Testis (tissue), 3 donors: Measurements from ENCODE around the gene KL. TPM values are rescaled to one million over a fixed set of nuclear protein-coding genes. Genes with fewer than 3 reads are reported as not detected.

ENCODE experiments used
- DNase-seq: peaks from one replicate; pipeline ENCODE4 v3.0.0-alpha.2; 2019
- H3K27ac ChIP-seq, 2 donors: fragments of 200-600 bp; sonication (generic); one replicate each; pipeline ENCODE4 v1.5.1; 2019
- H3K27me3 ChIP-seq: fragments of 200-600 bp; sonication (generic); one replicate; pipeline ENCODE4 v1.5.1; 2019
- H3K36me3 ChIP-seq: fragments of 200-600 bp; sonication (generic); one replicate; pipeline ENCODE4 v1.5.1; 2017; ENCODE audit warnings: low read depth; ENCODE audit errors: missing control alignments
- H3K4me1 ChIP-seq: fragments of 200-600 bp; sonication (generic); one replicate; pipeline ENCODE4 v1.5.1; 2019
- H3K4me3 ChIP-seq, 2 donors: fragments of 200-600 bp; sonication (generic); one replicate each; pipeline ENCODE4 v1.5.1; 2017 to 2019
- H3K9me3 ChIP-seq: fragments of 200-600 bp; sonication (generic); one replicate; pipeline ENCODE4 v1.5.1; 2017
- CTCF ChIP-seq, 3 experiments: fragments of 450-650 bp in 2 of 3; fragments of 200-600 bp in 1 of 3; sonication (generic) in 1 of 3; IDR thresholded peaks; one replicate each; pipeline ENCODE4 v1.5.1; 2016 to 2019; ENCODE audit warnings: antibody characterized with exemption in 3 of 3, mild to moderate bottlenecking in 2 of 3, moderate library complexity in 1 of 3
- POLR2A ChIP-seq: fragments of 450-650 bp; IDR thresholded peaks from one replicate; pipeline ENCODE4 v1.6.1; 2017; ENCODE audit warnings: antibody characterized with exemption, mild to moderate bottlenecking, moderate library complexity
- WGBS, 2 donors: methylation state at CpG; one replicate each; pipeline ENCODE4 v1.1.5; 2018; 5-methylcytosine and 5-hydroxymethylcytosine counted together
- intact Hi-C: fragments of 100-400 bp; cut with DNase I; formaldehyde crosslinking; loops from one replicate; pipeline ENCODE4 v1.15.1; 2023; ENCODE audit warnings: low total_unique reads
- polyA plus RNA-seq: library from polyadenylated mRNA; stranded (reverse); fragments of 350-450 nt; fragmentation: Illumina TruSeq; extraction: RNeasy Lipid Tissue Mini Kit (QIAGEN cat#74804); gene quantifications from one replicate; pipeline ENCODE4 v1.2.3, GENCODE V29; 2014; ENCODE audit warnings: low read depth, low replicate concordance; ENCODE audit not compliant: insufficient read depth
- total RNA-seq, 2 donors: library from RNA; depleted of rRNA; stranded (reverse); fragments of >200 nt; gene quantifications; one replicate each; pipeline ENCODE4 v1.2.3, GENCODE V29; 2016

KL gene
- total and polyA plus RNA-seq, 3 donors from 2014 or later = 0.81 to 1.6 (median 1.1) TPM

- no peak for DNase-seq
- intact Hi-C loops = no loop called here
- TF ChIP-seq POLR2A (no peak), CTCF (IDR thresholded peaks at IDR 0.05) (no peak)
- Histone ChIP-seq H3K27me3 (no peaks in the 10 kb centered on the region), H3K27ac (peak overlapping the region; percentile 29 to 62), H3K36me3 (peaks cover 3% of the 10 kb centered on the region), H3K4me1 (no peaks in the 10 kb centered on the region), H3K9me3 (no peaks in the 10 kb centered on the region), H3K4me3 (no peak overlapping the region)
- WGBS, 2 donors = 55 to 60% methylated on average over 7 of the region's 7 CpGs
Measured at GRCh38 chr13:32969516-32969941, 46.7 kb upstream of the KL start.

- H3K9me3 ChIP-seq = no peaks in the 10 kb centered on the region
- no peaks in the 10 kb centered on the region for H3K27me3 ChIP-seq
- H3K4me1 ChIP-seq = no peaks in the 10 kb centered on the region
- no peak for DNase-seq
- intact Hi-C loops = no loop called here
- no peak overlapping the region for H3K4me3 ChIP-seq
- TF ChIP-seq POLR2A (no peak), CTCF (IDR thresholded peaks at IDR 0.05) (no peak)
- H3K27ac ChIP-seq = no peak overlapping the region
- WGBS, 2 donors = 86 to 95% methylated on average over 7 of the region's 7 CpGs
- no peaks in the 10 kb centered on the region for H3K36me3 ChIP-seq
Measured at GRCh38 chr13:32976056-32976805, 40.0 kb upstream of the KL start.

GRCh38 chr13:32976912-32977311, 39.3 kb upstream of the KL start:
- Histone ChIP-seq H3K4me1 (no peaks in the 10 kb centered on the region), H3K27me3 (no peaks in the 10 kb centered on the region), H3K36me3 (no peaks in the 10 kb centered on the region), H3K9me3 (no peaks in the 10 kb centered on the region), H3K4me3 (no peak overlapping the region), H3K27ac (no peak overlapping the region)
- WGBS, 2 donors = 88 to 91% methylated on average over 2 of the region's 2 CpGs
- DNase-seq = no peak
- intact Hi-C loops = no loop called here
- TF ChIP-seq CTCF (IDR thresholded peaks at IDR 0.05) (no peak), POLR2A (no peak)

GRCh38 chr13:32977321-32977720, 38.9 kb upstream of the KL start:
- Histone ChIP-seq H3K9me3 (no peaks in the 10 kb centered on the region), H3K36me3 (no peaks in the 10 kb centered on the region), H3K27ac (no peak overlapping the region), H3K4me1 (no peaks in the 10 kb centered on the region), H3K27me3 (no peaks in the 10 kb centered on the region), H3K4me3 (no peak overlapping the region)
- DNase-seq = no peak
- 78 to 89% methylated on average over 7 of the region's 7 CpGs for WGBS, 2 donors
- no peak for TF ChIP-seq POLR2A
- TF ChIP-seq CTCF (IDR thresholded peaks at IDR 0.05) = no peak
- intact Hi-C loops = no loop called here

- TF ChIP-seq CTCF (IDR thresholded peaks at IDR 0.05) (no peak), POLR2A (no peak)
Measured at GRCh38 chr13:32978278-32978677, 37.9 kb upstream of the KL start.

More at GRCh38 chr13:32978278-32978677, 37.9 kb upstream of the KL start:
- Histone ChIP-seq H3K27ac (no peak overlapping the region), H3K4me1 (no peaks in the 10 kb centered on the region), H3K9me3 (no peaks in the 10 kb centered on the region), H3K36me3 (no peaks in the 10 kb centered on the region), H3K4me3 (no peak overlapping the region), H3K27me3 (no peaks in the 10 kb centered on the region)
- no peak for DNase-seq
- 84 to 86% methylated on average over 4 of the region's 4 CpGs for WGBS, 2 donors
- intact Hi-C loops = no loop called here
